Measurements from ENCODE around the gene SSH3. TPM values are rescaled to one million over a fixed set of nuclear protein-coding genes. Genes with fewer than 3 reads are reported as not detected.
A peak's percentile ranks its signal among the peaks of the same experiment; 100 is the strongest.
"Not testable (repeated sequence)": the region's sequence is repeated elsewhere in the genome, so short reads cannot be mapped to it uniquely, and the experiment has no call there.

The SSH3 gene
- total RNA-seq, 1 experiment from 2014 or later: 10.9 TPM

DNA sequence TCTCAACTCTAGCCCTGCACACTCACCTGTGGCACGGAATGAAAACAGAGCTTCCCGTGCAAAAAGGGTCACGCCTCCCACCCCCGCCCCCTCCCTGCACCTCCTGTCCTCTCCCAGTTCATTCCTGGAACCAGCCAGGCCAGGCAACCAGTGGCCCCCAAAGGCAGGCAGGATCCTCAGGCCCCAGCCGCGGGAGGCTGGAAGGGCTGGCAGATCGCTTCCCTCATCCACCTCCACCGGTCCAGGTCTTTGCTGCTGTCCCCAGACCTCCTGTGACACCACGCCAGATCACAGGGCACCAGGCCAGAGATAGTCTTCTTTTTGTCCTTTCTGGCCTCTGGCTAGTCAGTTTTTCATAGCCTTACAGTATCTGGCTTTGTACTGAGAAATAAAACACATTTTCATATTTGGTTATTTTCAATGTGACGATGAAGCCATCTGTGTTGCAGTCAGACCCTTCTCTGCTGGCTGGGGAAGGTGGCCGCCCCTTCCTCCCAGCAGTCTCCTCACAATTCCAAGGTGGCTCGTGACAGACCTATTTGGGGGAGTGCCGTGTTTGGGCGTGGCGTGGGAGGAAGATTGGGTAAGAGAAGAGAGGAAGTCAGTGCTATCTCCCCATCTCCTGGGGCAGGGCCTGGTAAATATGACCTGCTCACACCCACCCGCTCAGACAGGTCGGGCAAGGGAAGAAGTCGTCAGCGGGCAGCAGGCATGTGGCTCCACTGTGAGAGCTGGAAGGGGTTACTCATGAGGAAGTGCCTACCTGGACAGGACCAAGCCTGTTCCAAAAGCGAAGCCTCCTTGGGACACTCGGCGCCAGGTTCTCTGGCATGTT lies 9.1 kb downstream of the SSH3 start:
- DNase-seq (ENCODE audit: low read depth): no peak

DNA sequence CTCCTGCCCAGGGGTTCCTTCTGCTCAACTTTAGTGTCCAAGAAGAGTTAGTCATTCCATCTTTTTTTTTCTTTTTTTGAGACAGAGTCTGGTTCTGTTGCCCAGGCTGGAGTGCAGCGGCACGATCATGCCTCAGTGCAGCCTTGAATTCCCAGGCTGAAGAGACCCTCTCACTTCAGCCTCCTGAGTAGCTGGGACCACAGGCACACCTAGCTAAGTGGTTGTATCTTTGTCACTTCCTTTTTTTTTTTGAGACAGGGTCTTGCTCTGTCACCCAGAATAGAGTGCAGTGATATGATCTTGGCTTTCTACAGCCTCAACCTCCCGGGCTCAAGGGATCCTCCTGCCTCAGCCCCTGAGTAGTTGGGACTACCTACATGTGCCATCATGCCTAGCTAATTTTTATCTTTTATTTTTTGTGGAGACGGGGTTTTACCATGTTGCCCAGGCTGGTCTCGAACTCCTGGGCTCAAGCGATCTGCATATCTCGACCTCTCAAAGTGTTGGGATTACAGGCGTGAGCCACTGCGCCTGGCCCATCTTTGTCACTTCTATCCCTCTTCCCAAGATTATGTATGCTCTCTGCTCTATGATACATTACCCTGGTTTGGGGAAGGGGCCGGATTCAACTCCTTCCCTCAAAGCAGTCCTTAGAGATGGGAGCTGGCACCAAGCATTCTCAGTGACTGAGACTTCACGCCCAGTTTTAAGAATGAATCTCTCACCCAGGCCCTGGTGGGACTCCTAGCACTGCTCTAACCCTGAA lies 10.0 kb downstream of the SSH3 start:
- DNase-seq (ENCODE audit: low read depth): no peak

DNA sequence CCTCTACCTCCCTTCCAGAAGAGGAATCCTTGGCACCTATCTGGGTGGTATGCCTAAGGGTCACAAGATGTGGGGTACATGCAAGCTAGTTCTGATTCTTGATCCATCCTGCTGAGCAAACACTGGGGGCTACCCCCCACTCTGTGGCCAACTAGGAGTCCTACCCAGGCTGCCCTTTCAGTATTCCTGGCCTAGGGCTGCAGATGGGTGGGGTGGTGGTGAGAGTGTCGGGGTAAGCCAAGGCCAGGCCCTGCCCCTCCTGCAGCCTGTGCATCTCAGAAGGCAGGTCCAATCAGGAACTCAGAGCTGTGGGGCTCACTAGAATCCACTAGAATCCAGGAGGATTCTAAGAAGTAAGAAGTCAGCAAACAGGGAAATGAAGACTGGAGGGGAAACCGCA lies 10.9 kb downstream of the SSH3 start:
- no peak for DNase-seq (ENCODE audit: low read depth)

DNA sequence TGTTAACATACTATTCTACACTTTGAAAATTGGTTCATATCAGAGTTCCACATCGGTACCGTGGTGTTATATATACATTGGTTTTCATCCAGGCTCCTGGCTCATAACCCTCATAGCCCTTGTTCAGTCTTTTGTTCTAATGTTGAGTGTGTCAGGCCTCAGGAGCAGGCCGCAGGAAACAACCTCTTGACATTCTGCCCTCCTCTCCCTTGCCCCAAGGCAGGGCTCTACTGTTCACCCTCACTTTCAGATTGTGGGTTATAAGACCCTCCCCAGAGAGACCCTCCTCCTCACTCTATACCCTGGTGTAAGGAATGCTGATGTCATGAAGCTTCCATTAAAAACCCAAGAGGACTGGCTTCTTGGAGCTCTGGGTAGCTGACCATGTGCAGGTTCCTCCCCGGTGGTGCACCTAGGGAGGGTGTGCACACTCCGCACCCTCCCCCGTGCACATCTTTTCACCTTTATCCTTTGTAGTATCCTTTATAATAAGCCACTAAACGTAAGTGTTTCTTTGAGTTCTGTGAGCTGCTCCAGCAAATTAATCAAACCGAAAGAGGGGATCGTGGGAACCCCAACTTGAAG lies 12.1 kb downstream of the SSH3 start:
- no peak for DNase-seq (ENCODE audit: low read depth)

DNA sequence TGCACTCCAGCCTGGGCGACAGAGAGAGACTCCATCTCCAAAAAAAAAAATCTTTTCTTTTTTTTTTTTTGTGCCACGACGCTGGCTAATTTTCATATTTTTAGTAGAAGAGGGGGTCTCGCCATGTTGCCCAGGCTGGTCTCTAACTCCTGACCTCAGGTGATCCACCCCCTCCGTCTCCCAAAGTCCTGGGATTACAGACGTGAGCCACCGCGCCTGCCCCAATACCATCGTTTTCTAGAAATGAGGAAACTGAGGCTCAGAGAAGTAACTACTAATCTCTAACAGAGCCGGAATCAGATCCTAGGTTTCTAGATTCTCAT lies 13.5 kb downstream of the SSH3 start:
- DNase-seq (ENCODE audit: low read depth): no peak

DNA sequence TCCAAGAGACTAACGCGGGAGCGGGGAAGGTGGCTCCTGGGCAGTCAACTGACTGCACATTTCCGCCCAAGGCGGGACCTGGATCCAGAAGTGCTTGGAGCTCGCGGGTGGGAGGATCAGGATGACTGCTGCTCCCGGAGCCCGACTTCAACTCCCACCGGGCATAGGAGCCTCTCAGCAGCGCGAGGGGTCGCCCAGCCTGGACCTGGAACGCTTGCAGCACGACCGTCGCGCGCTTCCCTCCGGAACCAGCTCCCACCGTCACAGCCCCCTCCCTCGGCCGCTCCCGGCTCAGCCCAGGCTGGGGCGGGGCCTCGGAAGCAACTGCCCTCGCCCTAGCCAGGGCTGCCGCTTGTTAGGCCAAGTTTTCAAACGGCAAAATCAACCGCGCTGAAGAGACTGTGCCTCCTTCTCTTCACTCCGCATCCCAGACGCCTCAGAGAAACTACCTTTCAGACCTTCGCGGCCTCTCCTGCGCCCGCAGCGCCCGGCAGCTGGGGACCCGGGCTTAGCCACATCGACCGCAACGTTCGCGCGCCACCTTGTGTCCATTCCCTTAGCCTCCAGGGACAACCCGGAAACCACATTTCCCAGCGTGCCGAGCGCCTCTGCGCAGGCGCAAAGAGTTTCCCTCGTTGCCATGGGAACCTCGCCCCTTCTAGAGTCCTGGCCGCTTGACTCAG lies 14.0 kb downstream of the SSH3 start:
- peak; percentile 90 for DNase-seq (ENCODE audit: low read depth)

DNA sequence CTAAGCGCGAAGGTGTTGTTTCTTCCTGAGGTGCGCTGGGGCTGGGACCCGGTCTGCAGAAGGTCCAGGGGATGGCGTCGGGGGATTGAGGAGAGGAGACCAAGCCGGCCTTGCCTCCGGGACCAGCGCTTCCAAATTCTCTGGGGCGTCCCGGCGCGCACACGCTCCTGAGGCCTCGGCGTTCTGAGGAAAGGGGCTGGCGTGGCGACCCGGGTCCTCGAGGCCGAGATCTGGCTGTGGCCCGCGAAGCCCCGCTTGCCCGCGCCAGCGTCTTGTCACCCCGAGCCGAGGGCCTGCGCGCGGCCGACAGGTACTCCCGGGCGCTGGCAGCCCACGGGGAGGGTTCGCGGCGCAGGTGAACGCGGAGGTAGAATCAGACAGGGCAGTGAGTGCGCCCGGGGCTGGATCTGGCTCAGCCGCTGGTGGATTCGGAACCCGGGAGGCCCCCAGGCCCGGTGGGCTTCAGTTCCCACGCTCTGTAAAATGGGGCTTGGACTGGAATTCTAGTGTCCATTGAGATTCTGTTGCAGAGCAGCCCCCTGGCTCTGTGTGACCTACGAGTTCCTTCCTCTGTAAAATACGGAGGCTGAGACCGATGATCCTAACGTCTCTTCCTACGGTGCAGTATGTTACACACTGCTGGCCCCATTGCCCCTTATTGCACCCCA lies 14.7 kb downstream of the SSH3 start:
- no peak for DNase-seq (ENCODE audit: low read depth)

DNA sequence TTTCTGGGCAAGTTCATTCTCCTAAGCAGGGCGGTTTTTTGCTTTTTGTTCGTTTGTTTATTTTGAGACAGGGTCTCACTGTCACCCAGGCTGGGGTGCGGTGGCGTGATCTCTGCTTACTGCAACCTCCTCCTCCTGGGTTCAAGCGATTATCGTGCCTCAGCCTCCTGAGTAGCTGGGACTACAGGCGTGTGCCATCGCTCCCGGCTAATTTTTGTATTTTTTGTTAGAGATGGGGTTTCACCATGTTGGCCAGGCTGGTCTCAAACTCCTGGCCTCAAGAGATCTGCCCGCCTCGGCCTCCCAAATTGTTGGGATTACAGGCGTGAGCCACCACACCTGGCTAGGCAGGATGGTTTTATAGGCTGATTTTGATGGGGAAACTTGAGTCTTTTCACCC lies 15.5 kb downstream of the SSH3 start:
- not testable (repeated sequence) for DNase-seq (ENCODE audit: low read depth)

DNA sequence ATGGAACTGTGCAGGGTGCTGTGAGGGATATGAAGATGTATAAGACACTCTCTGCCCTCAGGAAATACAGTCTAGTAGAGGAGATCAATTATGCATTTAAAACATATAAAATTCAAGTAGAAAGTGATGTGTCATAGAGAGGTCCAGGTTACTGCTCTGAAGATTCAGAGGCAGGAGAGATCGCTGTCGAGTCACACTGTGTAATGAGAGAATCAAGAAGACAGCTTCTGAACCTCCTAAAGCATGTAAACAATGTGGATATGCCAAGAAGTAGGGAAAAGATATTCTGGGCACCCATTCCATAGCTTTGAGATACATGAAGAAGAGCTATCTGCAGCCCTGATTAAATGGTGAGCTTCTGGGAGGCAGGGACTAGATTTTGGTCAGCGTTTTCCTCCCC lies 16.7 kb downstream of the SSH3 start:
- DNase-seq (ENCODE audit: low read depth): no peak

DNA sequence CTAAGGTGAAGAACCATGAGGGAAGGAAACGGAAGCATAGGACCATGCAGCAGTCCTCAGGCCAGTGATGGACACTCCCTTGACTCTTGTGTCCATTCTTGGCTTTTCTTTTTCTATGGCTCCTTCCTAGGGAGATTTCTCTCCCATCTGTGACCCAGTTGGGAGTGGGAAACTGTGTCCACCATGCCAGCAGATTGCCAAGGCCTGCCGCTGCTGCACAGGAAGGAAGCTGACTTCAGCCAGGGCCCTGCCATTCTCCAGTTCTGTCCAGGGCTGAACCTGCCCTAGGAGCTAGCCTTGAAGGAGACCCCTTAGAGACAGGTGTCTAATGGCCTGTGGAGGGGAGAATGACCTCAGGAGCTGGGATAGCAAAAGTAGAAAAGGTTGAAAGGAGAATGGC lies 17.4 kb downstream of the SSH3 start:
- DNase-seq (ENCODE audit: low read depth): no peak

DNA sequence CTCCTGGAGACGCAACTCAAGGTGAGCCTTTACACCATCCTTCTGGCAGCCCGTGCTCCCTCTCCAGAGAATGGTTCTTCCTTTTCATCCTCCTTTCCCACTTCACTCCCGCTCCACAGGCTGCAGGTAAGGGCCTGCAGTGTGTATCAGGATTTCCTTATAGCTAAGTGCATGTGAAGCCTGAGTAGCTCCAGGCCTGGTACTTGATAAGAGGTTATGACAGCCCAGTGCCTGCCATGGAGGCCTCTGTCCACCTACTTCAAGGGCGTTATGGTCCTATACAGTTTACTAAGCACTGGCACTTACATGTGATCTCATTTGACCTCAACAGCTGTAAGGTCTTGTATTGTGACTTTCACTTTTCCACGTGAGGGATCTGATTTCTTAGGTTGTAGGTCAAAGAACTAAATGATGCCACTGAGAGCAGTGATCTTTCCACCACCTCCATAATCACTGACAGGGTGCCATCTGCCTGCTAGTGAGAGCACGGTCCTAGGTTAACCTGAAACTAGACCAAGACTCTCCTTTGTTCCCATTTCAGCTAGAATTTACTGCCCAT lies 18.1 kb downstream of the SSH3 start:
- no peak for DNase-seq (ENCODE audit: low read depth)

DNA sequence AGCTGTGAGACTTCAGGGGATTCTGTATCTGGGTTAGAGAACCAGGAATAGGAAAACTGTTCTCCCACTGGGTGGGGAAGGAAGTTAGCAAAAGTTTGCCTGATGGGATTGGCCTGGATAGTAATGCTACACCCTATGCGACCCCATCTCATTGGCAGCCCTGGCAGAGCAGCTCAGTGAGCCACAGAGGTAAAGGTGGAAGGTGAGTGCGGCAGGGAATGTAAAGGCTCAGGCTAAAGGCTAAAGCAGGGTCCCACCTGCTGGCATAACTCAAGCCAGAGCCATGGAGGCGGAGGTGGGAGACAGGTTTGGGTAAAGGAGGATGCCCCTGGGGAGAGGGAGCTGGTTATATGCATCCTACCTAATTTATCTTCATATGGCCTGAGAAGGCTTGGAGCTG lies 18.7 kb downstream of the SSH3 start:
- DNase-seq (ENCODE audit: low read depth): no peak

DNA sequence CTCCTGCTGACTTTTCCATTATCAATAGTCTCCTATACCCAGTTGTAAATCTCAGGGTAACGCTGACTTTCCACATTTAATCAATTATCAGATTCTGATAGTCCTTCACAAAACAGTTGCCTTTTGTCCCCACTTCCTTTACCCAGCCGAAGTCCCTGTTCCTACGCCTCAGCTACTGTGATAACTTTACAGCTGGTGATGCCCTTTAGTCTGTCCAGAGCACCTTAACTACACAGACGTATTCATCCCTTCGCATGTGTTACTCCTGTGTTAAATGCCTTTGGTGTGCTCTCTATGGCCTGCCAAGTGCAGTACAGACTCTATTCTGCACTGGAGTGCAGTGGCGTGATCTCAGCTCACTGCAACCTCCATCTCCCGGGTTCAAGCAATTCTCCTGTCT lies 20.2 kb downstream of the SSH3 start:
- DNase-seq (ENCODE audit: low read depth): no peak

DNA sequence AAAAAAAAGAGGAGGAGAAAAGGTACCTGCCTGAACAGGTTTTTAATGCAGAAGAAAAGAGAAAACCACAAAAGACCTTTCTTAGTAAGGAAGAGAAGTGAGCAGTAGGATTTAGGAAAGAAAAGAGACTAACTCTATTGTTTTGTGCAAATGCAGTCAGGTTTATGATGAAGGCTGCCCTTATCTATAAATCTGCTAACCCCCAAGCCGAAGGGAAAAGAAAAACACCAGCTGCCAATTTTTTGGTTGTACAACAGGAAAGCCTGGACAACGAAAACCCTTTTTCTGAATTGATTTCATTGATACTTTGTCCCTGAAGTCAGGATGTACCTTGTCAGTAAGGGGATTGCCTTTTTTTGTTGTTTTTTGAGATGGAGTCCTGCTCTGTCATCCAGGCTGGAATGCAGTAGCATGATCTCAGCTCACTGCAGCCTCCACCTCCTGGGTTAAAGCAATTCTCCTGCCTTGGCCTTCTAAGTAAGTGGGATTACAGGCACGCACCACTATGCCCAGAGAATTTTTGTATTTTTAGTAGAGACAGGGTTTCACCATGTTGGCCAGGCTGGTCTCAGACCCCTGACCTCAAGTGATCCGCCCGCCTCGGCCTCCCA lies 28.9 kb downstream of the SSH3 start:
- no peak for DNase-seq (ENCODE audit: low read depth)

DNA sequence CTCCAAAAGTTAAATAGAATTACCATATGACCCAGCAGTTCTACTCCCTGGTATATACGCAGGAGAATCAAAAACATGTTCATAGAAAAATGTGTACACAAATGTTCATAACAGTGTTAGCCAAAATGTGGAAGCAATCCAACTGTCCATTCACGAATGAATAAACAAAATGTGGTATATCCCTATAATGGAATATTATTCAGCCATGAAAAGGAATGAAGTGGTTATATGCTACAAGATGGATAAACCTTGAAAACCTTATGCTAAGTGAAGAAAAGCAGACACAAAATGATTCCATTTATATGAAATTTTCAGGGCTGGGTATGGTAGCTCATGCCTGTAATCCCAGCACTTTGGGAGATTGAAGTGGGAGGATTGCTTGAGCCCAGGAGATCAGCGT lies 33.9 kb downstream of the SSH3 start:
- no peak for DNase-seq (ENCODE audit: low read depth)

DNA sequence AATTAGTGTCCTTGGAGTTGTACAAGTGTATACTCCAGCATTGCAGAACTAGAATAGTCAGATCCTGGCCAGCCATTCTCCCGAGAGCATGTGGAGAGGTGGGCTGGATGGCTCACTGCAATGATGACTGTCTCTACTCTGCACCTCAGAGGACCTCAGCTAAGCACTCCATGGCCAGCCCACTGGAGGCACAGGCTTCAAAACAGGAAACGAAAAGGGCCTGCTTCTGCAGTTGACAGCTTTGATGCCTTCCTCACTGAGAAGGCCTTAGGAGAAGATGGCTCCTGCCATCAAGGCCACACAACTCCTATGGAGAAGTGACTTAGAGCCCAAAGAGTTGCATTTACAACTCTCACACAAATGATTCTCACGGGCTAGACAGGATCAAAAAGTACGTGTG lies 40.9 kb downstream of the SSH3 start:
- no peak for DNase-seq (ENCODE audit: low read depth)

DNA sequence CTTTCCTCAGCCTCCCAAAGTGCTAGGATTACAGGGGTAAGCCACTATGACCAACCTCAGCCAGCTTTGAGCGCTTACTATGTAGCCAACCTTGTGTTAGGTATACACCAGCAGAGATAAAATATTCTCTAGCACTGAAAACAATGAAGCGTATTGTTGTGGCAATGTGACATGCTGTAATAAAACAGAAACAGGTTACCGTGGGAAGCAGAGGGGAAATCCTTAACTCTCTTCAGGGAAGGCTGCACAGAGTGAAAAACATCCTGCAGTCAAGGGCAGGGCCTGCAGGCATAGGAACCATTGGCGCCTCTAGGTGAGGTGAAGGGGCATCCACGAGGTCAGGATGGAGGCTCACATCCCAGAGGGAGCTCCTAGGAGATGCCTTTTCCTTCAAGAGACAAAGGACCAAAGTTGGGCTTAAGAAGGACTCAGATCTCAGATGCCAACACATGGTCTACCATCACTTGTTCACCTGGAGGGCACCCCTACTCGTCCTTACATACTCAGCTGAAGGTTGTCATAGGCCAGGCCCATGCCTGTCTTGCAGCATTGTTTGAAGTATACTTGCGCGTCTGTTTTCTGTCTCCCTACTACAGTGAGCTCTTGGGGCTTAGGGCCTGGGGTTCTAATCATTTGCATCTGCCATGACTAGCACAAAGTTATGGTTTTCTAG lies 42.1 kb downstream of the SSH3 start:
- no peak for DNase-seq (ENCODE audit: low read depth)

DNA sequence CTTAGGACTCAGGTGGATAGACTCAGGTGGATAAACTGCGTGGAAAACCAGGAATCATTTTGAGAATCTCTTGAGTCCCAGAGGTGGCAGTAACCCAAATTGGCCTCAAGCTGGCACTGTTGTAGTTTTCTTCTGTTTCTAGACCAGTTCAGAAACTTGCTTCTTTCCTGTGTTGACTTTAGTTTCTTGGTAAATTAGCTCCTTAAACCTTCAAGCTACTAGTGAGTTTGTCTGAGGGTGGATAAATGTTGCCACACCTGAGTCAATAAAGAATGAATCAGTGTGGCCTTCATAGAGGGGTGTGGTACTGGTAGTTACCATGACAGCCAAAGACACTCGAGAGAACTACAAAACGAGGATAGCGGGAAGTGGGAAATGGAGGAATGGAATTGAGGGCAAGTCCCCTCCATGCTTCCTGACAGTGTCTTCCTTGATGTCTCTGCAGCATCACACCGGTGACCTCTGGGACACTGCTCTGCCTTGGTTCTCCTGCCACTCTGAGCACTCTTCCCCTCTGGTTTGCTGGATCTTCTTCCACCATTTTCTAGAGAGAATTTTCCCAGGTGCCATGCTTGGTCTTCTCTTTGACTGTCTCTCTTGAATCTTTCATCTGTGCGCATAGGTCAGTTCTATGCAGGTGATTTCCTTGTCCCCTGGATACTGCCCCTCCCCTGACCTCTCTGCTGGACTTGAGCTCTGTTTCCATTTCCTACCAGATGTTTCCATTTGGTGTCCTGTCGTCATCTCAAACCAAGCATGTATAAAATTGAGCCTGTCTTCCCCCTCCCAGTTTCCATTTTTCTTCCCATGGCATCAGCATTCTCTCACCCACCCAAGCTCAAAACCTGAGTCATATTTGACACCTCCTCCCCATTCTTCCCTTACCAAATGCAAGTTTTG lies 42.8 kb downstream of the SSH3 start:
- peak; percentile 57 for DNase-seq (ENCODE audit: low read depth)

DNA sequence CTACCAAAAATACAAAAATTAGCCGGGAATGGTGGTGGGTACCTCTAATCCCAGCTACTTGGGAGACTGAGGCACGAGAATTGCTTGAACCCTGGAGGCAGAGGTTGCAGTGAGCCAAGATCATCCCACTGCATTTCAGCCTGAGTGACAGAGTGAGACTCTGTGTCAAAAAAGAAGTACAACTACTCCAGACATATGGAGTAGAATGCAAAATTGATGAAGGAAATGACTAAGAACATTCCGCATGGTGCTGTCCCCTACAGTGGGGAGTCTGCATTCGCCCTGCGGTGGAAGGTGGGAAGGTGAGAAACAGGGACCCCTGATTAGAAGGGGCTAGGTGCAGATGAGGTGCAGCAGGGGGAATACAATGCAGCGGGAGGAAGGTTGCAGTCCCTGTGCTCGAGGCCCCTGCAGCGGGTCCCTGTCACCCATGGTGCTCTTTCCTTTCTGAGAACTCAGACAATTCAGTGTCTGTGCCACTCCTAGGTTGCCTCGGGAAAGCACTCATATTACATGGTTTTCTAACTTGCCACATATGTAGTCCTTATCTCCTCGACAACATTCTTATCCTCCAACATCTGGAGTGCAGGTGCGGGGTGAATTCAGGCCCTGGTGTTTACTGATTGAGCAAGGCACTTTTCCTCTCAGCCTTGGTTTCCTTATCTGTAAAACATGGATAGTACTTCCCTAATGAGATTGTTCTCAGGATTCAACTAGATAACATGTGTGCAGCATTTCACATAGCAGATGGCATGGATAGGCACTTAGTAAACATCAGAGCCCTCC lies 44.8 kb downstream of the SSH3 start:
- peak; percentile 74 for DNase-seq (ENCODE audit: low read depth)

Measured in RPMI7951 (cell line).